IMR-90 (cell line): ENCODE measurements around the gene STXBP6.
"Not testable (repeated sequence)": the region's sequence is repeated elsewhere in the genome, so short reads cannot be mapped to it uniquely, and the experiment has no call there.

Experiments
- FOS ChIP-seq: fragments of 150-350 bp; IDR thresholded peaks from 2 replicates; pipeline ENCODE4 v1.6.1; 2016; ENCODE audit warnings: low read depth, low read length
- POLR2A ChIP-seq: IDR thresholded peaks from 2 replicates; pipeline ENCODE4 v1.6.1; 2012; ENCODE audit warnings: mild to moderate bottlenecking, low read depth, low read length
- TF ChIP-seq, protein P1 (sequence below): conservative IDR thresholded peaks from 2 replicates; pipeline ENCODE4 v1.5.1; 2012; ENCODE audit warnings: mild to moderate bottlenecking, low read depth, low read length, improper control_type of control experiment

DNA sequence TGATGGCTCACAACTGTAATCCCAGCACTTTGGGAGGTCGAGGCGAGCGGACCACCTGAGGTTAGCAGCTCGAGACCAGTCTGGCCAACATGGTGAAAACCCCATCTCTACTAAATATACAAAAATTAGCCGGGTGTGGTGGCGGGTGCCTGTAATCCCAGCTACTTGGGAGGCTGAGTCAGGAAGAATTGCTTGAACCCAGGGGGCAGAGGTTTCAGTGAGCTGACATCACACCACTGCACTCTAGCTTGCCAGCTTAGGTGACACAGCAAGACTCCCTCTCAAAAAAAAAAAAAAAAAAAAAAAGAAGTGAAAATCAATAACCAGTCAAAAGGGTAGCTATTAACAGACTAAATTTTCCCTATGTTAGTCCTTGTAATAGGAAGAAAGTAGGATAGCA, 213.6 kb downstream of the STXBP6 start:
- not testable (repeated sequence) for TF ChIP-seq POLR2A, FOS
- TF ChIP-seq, protein P1, sequence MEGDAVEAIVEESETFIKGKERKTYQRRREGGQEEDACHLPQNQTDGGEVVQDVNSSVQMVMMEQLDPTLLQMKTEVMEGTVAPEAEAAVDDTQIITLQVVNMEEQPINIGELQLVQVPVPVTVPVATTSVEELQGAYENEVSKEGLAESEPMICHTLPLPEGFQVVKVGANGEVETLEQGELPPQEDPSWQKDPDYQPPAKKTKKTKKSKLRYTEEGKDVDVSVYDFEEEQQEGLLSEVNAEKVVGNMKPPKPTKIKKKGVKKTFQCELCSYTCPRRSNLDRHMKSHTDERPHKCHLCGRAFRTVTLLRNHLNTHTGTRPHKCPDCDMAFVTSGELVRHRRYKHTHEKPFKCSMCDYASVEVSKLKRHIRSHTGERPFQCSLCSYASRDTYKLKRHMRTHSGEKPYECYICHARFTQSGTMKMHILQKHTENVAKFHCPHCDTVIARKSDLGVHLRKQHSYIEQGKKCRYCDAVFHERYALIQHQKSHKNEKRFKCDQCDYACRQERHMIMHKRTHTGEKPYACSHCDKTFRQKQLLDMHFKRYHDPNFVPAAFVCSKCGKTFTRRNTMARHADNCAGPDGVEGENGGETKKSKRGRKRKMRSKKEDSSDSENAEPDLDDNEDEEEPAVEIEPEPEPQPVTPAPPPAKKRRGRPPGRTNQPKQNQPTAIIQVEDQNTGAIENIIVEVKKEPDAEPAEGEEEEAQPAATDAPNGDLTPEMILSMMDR, result not testable (repeated sequence)
